Activated naive CD4-positive, alpha-beta T cell treated with anti-CD3 and anti-CD28 coated beads, Interleukin-2, amount 50 U/mL, for 24 hours (primary cell): ENCODE results near the gene ENPP5.
"Not testable (repeated sequence)": the region's sequence is repeated elsewhere in the genome, so short reads cannot be mapped to it uniquely, and the experiment has no call there.

ENCODE experiments used
- H3K27ac Mint-ChIP-seq: one replicate; pipeline ENCODE4 v1.8.0; 2021; ENCODE audit warnings: mild to moderate bottlenecking, mixed read lengths
- H3K27me3 Mint-ChIP-seq: one replicate; pipeline ENCODE4 v1.8.0; 2021; ENCODE audit warnings: mixed read lengths
- H3K36me3 Mint-ChIP-seq: one replicate; pipeline ENCODE4 v1.8.0; 2021; ENCODE audit warnings: mixed read lengths
- H3K4me1 Mint-ChIP-seq: one replicate; pipeline ENCODE4 v1.8.0; 2021; ENCODE audit warnings: mixed read lengths
- H3K4me3 Mint-ChIP-seq: one replicate; pipeline ENCODE4 v1.8.0; 2021; ENCODE audit warnings: mild to moderate bottlenecking, mixed read lengths
- H3K9me3 Mint-ChIP-seq: one replicate; pipeline ENCODE4 v1.8.0; 2021; ENCODE audit warnings: mixed read lengths

Gene ENPP5

DNA sequence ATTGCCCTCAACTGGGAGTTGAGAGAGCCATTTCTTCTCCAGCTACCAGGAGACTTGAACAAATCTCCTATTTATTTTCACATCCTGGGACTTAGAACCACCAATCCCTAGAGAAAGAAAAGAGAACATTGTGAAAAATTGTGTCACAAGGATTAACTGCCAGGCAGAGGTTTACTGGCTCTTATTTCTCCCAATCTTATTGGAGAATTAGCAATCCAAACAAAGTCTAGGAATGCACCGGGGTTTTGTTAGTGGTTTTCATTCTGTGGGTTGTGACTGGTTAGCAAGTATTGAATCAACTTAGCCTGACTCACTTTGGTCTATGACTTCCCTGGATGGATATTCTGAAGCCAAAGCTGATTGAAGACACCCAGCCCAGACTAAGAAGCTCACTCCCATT lies 21.2 kb upstream of the ENPP5 start:
- peaks cover 8% of the 10 kb centered on the region for H3K27me3 Mint-ChIP-seq
- H3K27ac Mint-ChIP-seq = no peak overlapping the region
- H3K36me3 Mint-ChIP-seq = no peaks in the 10 kb centered on the region
- no peaks in the 10 kb centered on the region for H3K9me3 Mint-ChIP-seq
- H3K4me1 Mint-ChIP-seq = no peaks in the 10 kb centered on the region
- H3K4me3 Mint-ChIP-seq = no peak overlapping the region

DNA sequence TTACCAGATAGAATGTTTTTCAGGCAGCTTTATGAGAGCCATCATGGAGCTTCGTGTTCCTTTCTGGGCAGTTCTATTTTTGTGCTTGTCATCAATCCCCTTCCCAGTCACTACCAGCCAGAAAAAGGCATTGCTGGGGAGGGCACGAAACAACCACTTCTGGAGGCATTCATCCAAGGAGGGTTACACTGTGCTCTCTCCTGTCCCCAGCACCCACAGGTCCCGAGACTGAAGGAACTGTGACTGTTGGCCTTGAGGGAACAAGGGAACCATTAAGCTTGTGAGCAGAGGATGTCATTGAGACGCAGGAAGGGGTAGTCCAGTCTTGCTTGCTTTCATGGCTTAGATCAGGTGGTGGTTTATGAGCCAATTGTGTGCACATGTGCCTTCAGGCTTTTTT lies 20.1 kb upstream of the ENPP5 start:
- no peak overlapping the region for H3K4me3 Mint-ChIP-seq
- no peaks in the 10 kb centered on the region for H3K4me1 Mint-ChIP-seq
- no peak overlapping the region for H3K27ac Mint-ChIP-seq
- H3K27me3 Mint-ChIP-seq = peaks cover 10% of the 10 kb centered on the region
- H3K9me3 Mint-ChIP-seq = no peaks in the 10 kb centered on the region
- H3K36me3 Mint-ChIP-seq = no peaks in the 10 kb centered on the region

DNA sequence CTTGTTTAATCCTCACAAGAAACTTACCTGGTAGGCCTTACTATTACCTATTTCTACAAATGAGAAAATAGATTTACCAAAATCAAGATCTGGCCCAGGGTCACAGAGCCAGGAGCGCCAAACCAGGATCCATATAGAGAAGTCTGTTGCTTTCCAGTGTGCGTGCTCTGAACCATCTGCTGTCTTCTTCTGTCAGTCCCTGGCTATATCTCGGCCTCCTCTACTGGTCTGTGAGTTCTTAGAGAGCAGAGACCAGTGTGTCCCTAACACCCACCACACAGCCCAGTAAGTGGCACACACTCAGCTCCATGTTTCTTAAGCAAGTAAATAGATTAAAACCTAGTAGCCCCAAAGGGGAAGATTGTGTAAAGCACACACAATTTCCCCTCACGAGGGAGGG lies 18.9 kb upstream of the ENPP5 start:
- no peaks in the 10 kb centered on the region for H3K4me1 Mint-ChIP-seq
- no peaks in the 10 kb centered on the region for H3K36me3 Mint-ChIP-seq
- no peaks in the 10 kb centered on the region for H3K9me3 Mint-ChIP-seq
- H3K4me3 Mint-ChIP-seq = no peak overlapping the region
- H3K27ac Mint-ChIP-seq = no peak overlapping the region
- peaks cover 6% of the 10 kb centered on the region for H3K27me3 Mint-ChIP-seq

DNA sequence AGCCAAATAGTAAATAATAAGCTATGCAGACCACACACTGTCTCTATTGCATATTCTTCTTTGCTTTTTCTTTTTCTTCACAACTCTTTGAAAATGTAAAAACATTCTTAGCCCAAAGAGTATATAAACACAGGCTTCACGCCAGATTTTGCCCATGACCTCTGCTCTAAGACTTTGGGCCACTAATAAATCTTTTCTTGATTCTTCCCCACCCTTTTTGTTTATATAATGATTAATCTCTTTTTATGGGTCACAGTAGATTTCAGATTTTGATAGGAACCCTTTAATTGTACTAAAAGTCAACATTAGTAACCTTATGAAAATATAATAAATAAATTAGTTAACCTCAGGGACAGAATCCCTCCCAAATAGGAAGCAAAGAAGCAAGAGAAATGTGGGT lies 15.8 kb upstream of the ENPP5 start:
- H3K27me3 Mint-ChIP-seq = peaks cover 9% of the 10 kb centered on the region
- H3K4me3 Mint-ChIP-seq = no peak overlapping the region
- H3K27ac Mint-ChIP-seq = no peak overlapping the region
- H3K4me1 Mint-ChIP-seq = no peaks in the 10 kb centered on the region
- H3K36me3 Mint-ChIP-seq = no peaks in the 10 kb centered on the region
- no peaks in the 10 kb centered on the region for H3K9me3 Mint-ChIP-seq

DNA sequence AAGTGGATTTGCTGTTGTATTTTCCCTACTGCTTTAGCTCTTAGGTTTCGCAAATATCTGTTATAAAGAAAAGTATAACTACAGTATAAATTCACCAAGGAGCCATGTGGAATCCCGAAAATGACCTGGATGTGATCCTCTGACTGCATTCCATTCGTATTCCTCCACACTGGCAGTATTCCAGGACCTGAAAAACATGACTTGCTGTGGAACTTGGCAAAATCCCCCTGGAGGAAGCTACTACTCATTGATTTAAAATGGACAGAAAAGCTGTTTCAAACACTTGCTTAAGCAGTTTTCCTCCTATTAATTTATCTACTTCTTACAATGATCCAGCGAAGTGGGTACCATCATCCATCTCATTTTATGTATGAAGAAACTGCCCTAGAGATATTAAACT lies 13.3 kb upstream of the ENPP5 start:
- Mint-ChIP-seq H3K27me3 (peaks cover 9% of the 10 kb centered on the region), H3K9me3 (no peaks in the 10 kb centered on the region)

DNA sequence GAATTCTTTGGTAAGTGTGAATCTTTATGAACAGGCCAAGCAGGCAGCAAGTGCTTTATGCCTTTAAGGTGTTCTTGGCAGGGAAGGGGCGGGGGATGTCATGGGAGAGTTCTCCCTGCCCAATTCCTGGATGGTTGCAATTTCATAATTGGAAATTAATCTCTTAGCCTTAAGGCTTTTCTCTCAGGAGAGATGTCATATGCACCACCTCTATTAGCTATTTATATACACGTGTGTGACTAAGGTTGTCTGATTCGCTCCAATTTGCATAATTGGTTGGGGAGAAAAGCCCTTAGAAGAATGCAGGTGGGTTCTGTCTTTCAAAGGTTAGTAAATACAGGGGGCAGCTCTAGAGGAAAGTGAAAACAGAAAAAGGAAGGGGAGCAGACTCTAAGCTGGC lies 5.2 kb upstream of the ENPP5 start:
- no peaks in the 10 kb centered on the region for H3K36me3 Mint-ChIP-seq
- no peaks in the 10 kb centered on the region for H3K4me1 Mint-ChIP-seq
- H3K4me3 Mint-ChIP-seq = no peak overlapping the region
- no peaks in the 10 kb centered on the region for H3K9me3 Mint-ChIP-seq
- H3K27ac Mint-ChIP-seq = no peak overlapping the region
- peaks cover 11% of the 10 kb centered on the region for H3K27me3 Mint-ChIP-seq

More for the DNA sequence above, 13.3 kb upstream of the ENPP5 start:
- H3K27ac Mint-ChIP-seq = no peak overlapping the region
- no peaks in the 10 kb centered on the region for H3K36me3 Mint-ChIP-seq
- H3K4me3 Mint-ChIP-seq = no peak overlapping the region
- H3K4me1 Mint-ChIP-seq = no peaks in the 10 kb centered on the region

DNA sequence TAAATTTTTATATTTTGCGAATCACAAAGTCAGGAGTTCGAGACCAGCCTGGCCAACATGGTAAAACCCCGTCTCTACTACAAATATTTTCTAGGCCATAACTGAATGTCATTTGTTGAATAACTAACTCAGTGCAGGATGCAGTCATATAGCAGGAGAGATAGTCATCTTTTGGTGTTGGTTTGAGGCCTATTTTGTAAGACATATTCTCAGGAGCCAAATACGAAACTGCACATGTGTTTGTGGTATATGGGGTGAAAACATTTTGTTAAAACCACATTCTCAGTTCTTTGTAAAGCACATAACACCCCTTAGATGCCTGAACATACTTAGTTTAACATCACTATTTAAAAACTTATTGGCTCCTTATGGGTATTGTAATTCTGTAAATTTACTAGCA lies 4.7 kb upstream of the ENPP5 start:
- Mint-ChIP-seq H3K9me3 (no peaks in the 10 kb centered on the region), H3K27me3 (peaks cover 11% of the 10 kb centered on the region), H3K27ac (no peak overlapping the region), H3K4me3 (no peak overlapping the region), H3K36me3 (no peaks in the 10 kb centered on the region), H3K4me1 (peaks cover 2% of the 10 kb centered on the region)

DNA sequence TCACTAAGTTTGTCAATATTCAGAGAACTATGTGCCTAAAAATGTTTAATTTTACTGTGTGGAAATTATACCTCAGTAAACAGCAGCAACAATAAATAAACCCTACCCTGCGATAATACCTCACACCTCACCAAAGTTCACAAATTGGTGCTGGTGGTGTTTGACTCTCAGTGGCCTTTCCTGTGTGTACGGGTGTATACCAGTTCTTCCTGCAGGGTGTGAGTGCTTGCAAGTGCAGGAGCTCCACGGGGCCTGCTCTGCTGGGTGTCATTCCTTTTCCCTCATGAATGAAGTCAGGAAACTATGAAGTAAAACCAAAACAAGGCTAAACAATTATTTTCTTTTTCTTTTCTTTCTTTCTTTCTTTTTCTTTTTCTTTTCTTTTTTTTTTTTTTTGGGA lies 4.1 kb upstream of the ENPP5 start:
- peaks cover 13% of the 10 kb centered on the region for H3K27me3 Mint-ChIP-seq

DNA sequence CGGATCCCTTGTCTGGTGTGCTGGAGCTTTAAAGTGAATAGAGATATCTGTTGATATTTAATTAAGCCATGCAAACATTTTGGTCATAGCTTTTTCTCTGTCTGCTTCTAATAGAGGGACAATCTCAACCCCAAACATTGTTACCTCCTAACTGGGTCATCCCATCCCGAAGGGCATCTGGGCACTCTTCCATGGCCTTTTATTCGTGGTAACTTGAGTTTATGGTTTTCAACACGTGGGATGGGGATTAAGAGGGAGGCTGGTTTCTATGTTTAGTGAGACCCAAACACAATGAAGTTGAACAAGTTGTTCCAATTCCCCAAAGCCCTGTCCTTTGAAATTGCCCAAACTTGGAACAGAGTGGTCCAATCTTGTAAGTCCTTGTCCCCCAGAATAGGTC lies 1.4 kb upstream of the ENPP5 start:
- Mint-ChIP-seq H3K9me3 (no peaks in the 10 kb centered on the region), H3K27me3 (peaks cover 21% of the 10 kb centered on the region), H3K4me1 (peaks cover 9% of the 10 kb centered on the region), H3K27ac (no peak overlapping the region), H3K36me3 (no peaks in the 10 kb centered on the region), H3K4me3 (no peak overlapping the region)

More for the DNA sequence above, 4.1 kb upstream of the ENPP5 start:
- Mint-ChIP-seq H3K9me3 (no peaks in the 10 kb centered on the region), H3K4me3 (no peak overlapping the region), H3K4me1 (peaks cover 8% of the 10 kb centered on the region), H3K36me3 (no peaks in the 10 kb centered on the region), H3K27ac (no peak overlapping the region)

DNA sequence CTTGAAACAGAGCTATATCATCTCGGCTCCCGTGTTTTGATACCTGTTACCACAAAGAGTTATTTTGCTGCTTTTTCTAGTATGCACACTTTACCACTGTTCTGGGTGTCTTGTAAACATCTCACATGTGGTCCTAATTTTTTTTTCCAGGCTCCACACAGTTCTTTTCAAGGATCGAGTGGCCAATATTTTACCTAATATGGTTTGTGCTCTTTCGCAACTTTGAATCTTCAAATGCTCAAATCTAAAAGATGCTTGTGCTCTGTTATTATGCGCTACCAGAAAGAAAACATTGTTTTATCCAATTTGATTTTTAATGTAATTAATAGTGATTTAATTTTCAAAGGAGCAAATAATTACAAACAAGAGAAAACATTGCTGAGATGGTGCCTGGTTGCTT lies 10.7 kb downstream of the ENPP5 start:
- Mint-ChIP-seq H3K27ac (no peak overlapping the region), H3K27me3 (peaks cover 10% of the 10 kb centered on the region), H3K36me3 (peaks cover 2% of the 10 kb centered on the region), H3K4me3 (no peak overlapping the region), H3K9me3 (no peaks in the 10 kb centered on the region), H3K4me1 (no peaks in the 10 kb centered on the region)

DNA sequence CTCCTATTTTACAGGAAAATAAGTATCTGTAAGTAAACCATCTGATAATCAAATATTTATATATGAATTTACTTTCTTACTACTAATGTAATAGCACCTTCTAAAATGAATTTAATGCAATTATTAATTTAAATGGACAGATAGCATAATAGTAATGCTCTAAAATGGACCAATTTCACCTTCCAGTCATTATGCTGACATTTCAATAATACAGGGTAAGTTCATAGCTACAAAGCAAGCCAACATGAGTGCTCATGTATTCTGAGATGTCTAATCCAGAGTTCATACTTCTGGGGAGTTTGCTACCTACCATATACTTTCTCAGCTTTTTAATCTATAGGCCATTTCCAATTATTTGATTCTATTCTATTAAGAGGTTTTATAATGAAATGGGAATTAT lies 11.6 kb downstream of the ENPP5 start:
- H3K4me3 Mint-ChIP-seq = no peak overlapping the region
- H3K9me3 Mint-ChIP-seq = no peaks in the 10 kb centered on the region
- peaks cover 10% of the 10 kb centered on the region for H3K27me3 Mint-ChIP-seq
- H3K36me3 Mint-ChIP-seq = peaks cover 2% of the 10 kb centered on the region
- no peaks in the 10 kb centered on the region for H3K4me1 Mint-ChIP-seq
- H3K27ac Mint-ChIP-seq = no peak overlapping the region

DNA sequence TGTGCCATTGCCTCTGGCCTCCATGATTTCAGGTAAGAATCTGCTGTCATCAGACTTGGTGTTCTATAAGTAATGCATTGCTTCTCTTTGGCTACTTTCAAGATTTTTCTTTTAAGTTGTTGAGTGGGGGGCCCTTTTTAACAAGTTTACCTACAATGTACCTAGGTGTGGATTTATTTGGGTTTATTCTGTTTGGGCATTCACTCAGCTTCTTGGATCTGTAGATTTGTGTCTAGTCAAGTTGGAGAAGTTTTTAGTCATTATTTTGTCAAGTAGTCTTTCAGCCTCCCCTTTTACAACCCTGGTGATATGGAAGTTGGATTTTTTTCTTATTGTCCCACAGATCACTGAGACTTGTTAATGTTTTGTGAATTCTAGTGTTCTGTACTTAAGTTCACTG lies 14.1 kb downstream of the ENPP5 start:
- Mint-ChIP-seq H3K9me3 (no peaks in the 10 kb centered on the region), H3K27ac (no peak overlapping the region), H3K27me3 (peaks cover 12% of the 10 kb centered on the region), H3K4me3 (no peak overlapping the region), H3K36me3 (no peaks in the 10 kb centered on the region), H3K4me1 (no peaks in the 10 kb centered on the region)

DNA sequence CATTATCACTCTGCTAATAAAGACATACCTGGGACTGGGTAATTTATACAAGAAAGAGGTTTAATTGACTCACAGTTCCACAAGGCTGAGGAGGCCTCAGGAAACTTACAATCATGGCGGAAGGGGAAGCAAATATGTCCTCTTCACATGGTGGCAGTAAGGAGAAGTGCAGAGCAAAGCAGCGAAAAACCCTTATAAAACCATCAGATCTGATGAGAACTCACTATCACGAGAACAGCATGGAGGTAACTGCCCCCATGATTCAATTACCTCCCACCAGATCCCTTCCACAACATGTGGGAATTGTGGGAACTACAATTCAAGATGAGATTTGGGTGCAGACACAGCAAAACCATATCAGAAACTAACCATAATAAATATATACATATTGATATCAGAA lies 21.7 kb downstream of the ENPP5 start:
- H3K4me3 Mint-ChIP-seq, H3K36me3 Mint-ChIP-seq, H3K4me1 Mint-ChIP-seq, H3K9me3 Mint-ChIP-seq, H3K27ac Mint-ChIP-seq, H3K27me3 Mint-ChIP-seq: not testable (repeated sequence)

DNA sequence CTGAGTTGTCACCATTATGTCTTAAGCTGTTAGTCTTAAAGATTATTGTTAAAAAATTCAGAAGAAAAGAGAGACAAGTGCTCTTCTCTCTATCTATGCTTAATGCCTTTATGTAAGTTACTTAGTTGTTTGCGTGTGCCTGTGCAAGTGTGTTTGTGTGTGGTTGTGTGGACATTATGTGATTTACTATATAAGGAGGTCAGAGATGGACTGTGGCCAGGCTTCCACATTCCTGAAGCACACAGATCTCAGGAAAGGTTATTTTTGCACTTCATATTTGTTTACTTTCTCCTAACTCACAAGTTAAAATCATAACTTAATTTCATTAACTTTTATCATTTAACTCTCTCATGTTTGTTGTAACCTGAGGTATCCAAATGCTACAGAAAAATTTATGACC lies 26.5 kb downstream of the ENPP5 start:
- Mint-ChIP-seq H3K27me3 (no peaks in the 10 kb centered on the region), H3K36me3 (peaks cover 5% of the 10 kb centered on the region), H3K27ac (no peak overlapping the region), H3K4me3 (no peak overlapping the region), H3K9me3 (no peaks in the 10 kb centered on the region), H3K4me1 (peaks cover 8% of the 10 kb centered on the region)

DNA sequence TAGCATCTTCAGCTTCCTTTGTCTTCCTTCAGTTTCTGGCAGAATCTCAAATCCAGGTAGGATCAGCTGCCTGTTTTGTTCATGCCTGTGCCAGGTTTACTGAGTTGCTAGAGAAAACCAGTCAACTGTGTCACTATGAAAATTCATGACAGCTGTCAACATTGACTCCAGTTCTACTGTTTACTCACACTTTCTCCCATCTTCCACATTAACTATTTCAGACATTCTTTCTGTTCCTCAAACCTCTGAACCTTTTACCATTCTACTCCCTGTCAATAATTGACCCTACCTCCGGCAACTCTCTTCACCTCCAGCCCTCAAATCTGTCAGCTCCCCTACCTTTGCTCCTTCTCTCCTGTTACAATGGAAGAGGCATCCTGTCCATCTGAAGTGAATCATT lies 32.5 kb downstream of the ENPP5 start:
- Mint-ChIP-seq H3K36me3 (peaks cover 5% of the 10 kb centered on the region), H3K27me3 (no peaks in the 10 kb centered on the region), H3K4me1 (peaks cover 55% of the 10 kb centered on the region), H3K9me3 (no peaks in the 10 kb centered on the region), H3K4me3 (no peak overlapping the region), H3K27ac (no peak overlapping the region)

DNA sequence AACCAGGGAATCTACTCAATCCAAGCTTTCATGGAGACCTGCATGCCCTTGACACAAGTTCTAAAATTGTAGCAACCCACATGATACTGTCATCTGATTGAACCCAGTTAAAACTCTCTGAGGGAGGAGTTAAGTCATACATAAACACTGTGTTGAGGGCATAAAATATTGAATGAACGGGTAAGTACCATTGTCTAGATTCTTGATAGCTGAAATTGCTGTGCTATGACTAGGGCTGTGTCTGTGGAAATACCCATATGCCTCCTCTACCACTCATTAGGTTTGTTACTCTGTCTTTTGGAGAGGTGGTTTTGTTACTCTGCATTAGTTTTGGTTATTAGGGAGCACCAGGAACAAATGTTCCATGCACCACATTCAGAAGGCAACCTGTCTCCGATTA lies 33.4 kb downstream of the ENPP5 start:
- no peak overlapping the region for H3K27ac Mint-ChIP-seq
- peaks cover 59% of the 10 kb centered on the region for H3K4me1 Mint-ChIP-seq
- no peak overlapping the region for H3K4me3 Mint-ChIP-seq
- H3K27me3 Mint-ChIP-seq = no peaks in the 10 kb centered on the region
- peaks cover 2% of the 10 kb centered on the region for H3K36me3 Mint-ChIP-seq
- H3K9me3 Mint-ChIP-seq = no peaks in the 10 kb centered on the region

DNA sequence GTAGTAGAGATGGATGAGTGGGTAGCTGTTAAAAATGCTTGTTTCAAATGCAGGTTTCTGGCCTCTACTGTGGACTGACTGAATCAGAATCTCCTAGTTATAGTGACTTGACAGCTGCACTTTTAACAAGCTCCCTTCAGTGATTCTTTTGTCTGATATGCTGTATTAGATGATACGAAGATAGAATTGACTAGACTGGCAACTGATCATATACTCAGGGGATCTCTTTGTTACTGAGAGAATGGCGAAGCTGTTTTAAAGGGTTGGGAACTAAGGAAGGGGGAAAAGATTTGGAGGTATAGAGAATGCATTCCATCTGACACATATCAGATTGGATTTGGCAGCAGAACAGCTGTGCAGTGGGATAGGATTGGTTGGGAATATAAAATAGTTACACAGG lies 33.9 kb downstream of the ENPP5 start:
- peaks cover 2% of the 10 kb centered on the region for H3K36me3 Mint-ChIP-seq
- peaks cover 59% of the 10 kb centered on the region for H3K4me1 Mint-ChIP-seq
- no peak overlapping the region for H3K27ac Mint-ChIP-seq

DNA sequence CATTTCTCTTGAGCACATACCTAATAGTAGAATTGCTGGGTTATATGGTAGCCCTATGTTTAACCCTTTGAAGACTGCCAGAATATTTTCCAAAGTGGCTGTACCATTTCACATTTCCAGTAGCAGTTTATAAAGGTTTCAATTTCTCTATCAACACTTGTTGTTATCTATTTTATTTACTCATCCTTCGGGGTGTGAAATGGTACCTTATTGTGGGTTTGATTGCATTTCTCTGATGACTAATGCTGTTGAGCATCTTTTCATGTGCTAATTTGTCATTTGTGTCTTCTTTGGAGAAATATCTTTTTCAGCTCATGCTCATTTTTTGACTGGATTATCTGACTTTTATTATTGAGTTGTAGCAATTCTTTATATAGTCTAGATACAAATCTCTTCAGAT lies 35.6 kb downstream of the ENPP5 start:
- Mint-ChIP-seq H3K36me3 (peaks cover 4% of the 10 kb centered on the region), H3K4me1 (peaks cover 63% of the 10 kb centered on the region), H3K4me3 (no peak overlapping the region), H3K27ac (no peak overlapping the region), H3K9me3 (no peaks in the 10 kb centered on the region), H3K27me3 (no peaks in the 10 kb centered on the region)

More for the DNA sequence above, 33.9 kb downstream of the ENPP5 start:
- no peak overlapping the region for H3K4me3 Mint-ChIP-seq
- H3K9me3 Mint-ChIP-seq = no peaks in the 10 kb centered on the region
- H3K27me3 Mint-ChIP-seq = no peaks in the 10 kb centered on the region
